Natural killer cell (primary cell): ENCODE measurements around the gene LSAMP. TPM values are rescaled to one million over a fixed set of nuclear protein-coding genes. Genes with fewer than 3 reads are reported as not detected.
"Not testable (repeated sequence)": the region's sequence is repeated elsewhere in the genome, so short reads cannot be mapped to it uniquely, and the experiment has no call there.

Source experiments
- ATAC-seq, 3 donors: fragments of 150-1000 bp in 2 of 3; fragments of 200-7000 bp in 1 of 3; cut with Tn5 transposase; 1 replicate in 1 of 3; 2 replicates in 2 of 3; pipeline ENCODE4 v1.10.0; 2021; ENCODE audit warnings: mild to moderate bottlenecking in 2 of 3, moderate library complexity in 2 of 3
- DNase-seq, 2 donors: peaks; one replicate each; pipeline versions ENCODE4 v3.0.0 to v3.0.0-alpha.2; 2013 to 2021; ENCODE audit warnings: mixed read lengths in 1 of 2
- H3K27ac ChIP-seq: one replicate; pipeline ENCODE4 v1.5.1; 2013; ENCODE audit warnings: mild to moderate bottlenecking, low read length
- H3K27me3 ChIP-seq: one replicate; pipeline ENCODE4 v1.6.1; 2013; ENCODE audit warnings: low read length; ENCODE audit not compliant: control insufficient read depth, insufficient read depth
- H3K36me3 ChIP-seq: one replicate; pipeline ENCODE4 v1.6.1; 2013; ENCODE audit warnings: low read length; ENCODE audit not compliant: control insufficient read depth, insufficient read depth
- H3K4me1 ChIP-seq: one replicate; pipeline ENCODE4 v1.6.1; 2013; ENCODE audit warnings: low read length; ENCODE audit not compliant: control insufficient read depth, insufficient read depth
- H3K4me3 ChIP-seq: one replicate; pipeline ENCODE4 v1.5.1; 2013; ENCODE audit warnings: low read length
- H3K9me3 ChIP-seq: one replicate; pipeline ENCODE4 v1.6.1; 2013; ENCODE audit warnings: low read length; ENCODE audit not compliant: control insufficient read depth, insufficient read depth
- H3K27ac Mint-ChIP-seq, 2 donors: one replicate each; pipeline ENCODE4 v1.8.0; 2022; ENCODE audit warnings: mild to moderate bottlenecking in 2 of 2, mixed read lengths in 2 of 2, moderate library complexity in 1 of 2
- H3K27me3 Mint-ChIP-seq, 2 donors: one replicate each; pipeline ENCODE4 v1.8.0; 2022; ENCODE audit warnings: low read depth in 2 of 2, mixed read lengths in 2 of 2
- H3K36me3 Mint-ChIP-seq: one replicate; pipeline ENCODE4 v1.8.0; 2022; ENCODE audit warnings: mixed read lengths
- H3K4me1 Mint-ChIP-seq, 2 donors: one replicate each; pipeline ENCODE4 v1.8.0; 2022; ENCODE audit warnings: mixed read lengths in 2 of 2
- H3K4me3 Mint-ChIP-seq: one replicate; pipeline ENCODE4 v1.8.0; 2022; ENCODE audit warnings: mild to moderate bottlenecking, moderate library complexity, mixed read lengths
- H3K9me3 Mint-ChIP-seq, 2 donors: one replicate each; pipeline ENCODE4 v1.8.0; 2022; ENCODE audit warnings: mixed read lengths in 2 of 2
- CTCF ChIP-seq: fragments of 200-600 bp; IDR thresholded peaks from one replicate; pipeline ENCODE4 v1.8.0; 2022; ENCODE audit warnings: antibody characterized with exemption
- WGBS: methylation state at CpG from one replicate; pipeline ENCODE4 v1.1.7; 2013; ENCODE audit warnings: missing lambda C conversion rate; ENCODE audit not compliant: insufficient coverage; 5-methylcytosine and 5-hydroxymethylcytosine counted together
- intact Hi-C: fragments of 100-400 bp; cut with micrococcal nuclease; formaldehyde crosslinking; loops from one replicate; pipeline ENCODE4 v1.14.2; 2022
- total RNA-seq, 4 donors: library from RNA; stranded (reverse); fragments of 120-200 nt in 1 of 4; gene quantifications; one replicate each; pipeline versions ENCODE4 v1.2.3 to v1.2.4, GENCODE V29; 2013 to 2022

LSAMP gene
- total RNA-seq, 3 donors from 2014 or later (not counting 1 experiment from before 2014, with no cell fraction given): not detected

GRCh38 chr3:115845986-115846385 is 599.3 kb downstream of the LSAMP start:
- H3K4me3 ChIP-seq: no peak overlapping the region
- TF ChIP-seq CTCF: no peak
- Mint-ChIP-seq H3K36me3 (no peaks in the 10 kb centered on the region), H3K27me3 (peaks cover 0 to 7% of the 10 kb centered on the region in 2 donors), H3K9me3 (no peaks in the 10 kb centered on the region), H3K4me1 (no peaks in the 10 kb centered on the region), H3K27ac (no peak overlapping the region), H3K4me3 (no peak overlapping the region)
- intact Hi-C loops: no loop called here
- DNase-seq (no peak), ATAC-seq (no peak)
- no peak overlapping the region for H3K27ac ChIP-seq
- H3K9me3 ChIP-seq: no peaks in the 10 kb centered on the region
- H3K36me3 ChIP-seq: no peaks in the 10 kb centered on the region
- WGBS: no CpG with 5 or more reads among the region's 1 CpG
- no peaks in the 10 kb centered on the region for H3K27me3 ChIP-seq
- H3K4me1 ChIP-seq: no peaks in the 10 kb centered on the region

GRCh38 chr3:115844729-115845128 is 600.6 kb downstream of the LSAMP start:
- H3K36me3 Mint-ChIP-seq, H3K27me3 Mint-ChIP-seq, H3K4me1 ChIP-seq, H3K4me3 ChIP-seq, H3K27me3 ChIP-seq, H3K27ac ChIP-seq, intact Hi-C loops, H3K36me3 ChIP-seq, H3K9me3 ChIP-seq, H3K9me3 Mint-ChIP-seq, H3K4me1 Mint-ChIP-seq, ATAC-seq, H3K4me3 Mint-ChIP-seq, H3K27ac Mint-ChIP-seq, DNase-seq: not testable (repeated sequence)
- 78% methylated on average over 5 of the region's 5 CpGs for WGBS

- no peak overlapping the region for H3K27ac Mint-ChIP-seq
- no peak for DNase-seq
- intact Hi-C loops: no loop called here
- Histone ChIP-seq H3K36me3 (no peaks in the 10 kb centered on the region), H3K27ac (no peak overlapping the region), H3K9me3 (no peaks in the 10 kb centered on the region), H3K4me1 (no peaks in the 10 kb centered on the region), H3K4me3 (no peak overlapping the region), H3K27me3 (no peaks in the 10 kb centered on the region)
- 75% methylated on average over 1 of the region's 1 CpG for WGBS
- no peaks in the 10 kb centered on the region for H3K36me3 Mint-ChIP-seq
- TF ChIP-seq CTCF: no peak
- no peak overlapping the region for H3K4me3 Mint-ChIP-seq
- ATAC-seq: no peak
- H3K4me1 Mint-ChIP-seq: no peaks in the 10 kb centered on the region
- H3K27me3 Mint-ChIP-seq: peaks cover 7% of the 10 kb centered on the region in 2 donors
- H3K9me3 Mint-ChIP-seq: no peaks in the 10 kb centered on the region
Measured at GRCh38 chr3:115843206-115843605, 602.1 kb downstream of the LSAMP start.

GRCh38 chr3:115839246-115839645 is 606.0 kb downstream of the LSAMP start:
- H3K27me3 Mint-ChIP-seq: peaks cover 7 to 11% of the 10 kb centered on the region in 2 donors
- no peak overlapping the region for H3K27ac Mint-ChIP-seq
- H3K4me1 Mint-ChIP-seq: no peaks in the 10 kb centered on the region
- DNase-seq (no peak), ATAC-seq (no peak)
- H3K9me3 ChIP-seq: no peaks in the 10 kb centered on the region
- no peaks in the 10 kb centered on the region for H3K27me3 ChIP-seq
- no peak overlapping the region for H3K4me3 Mint-ChIP-seq
- no peak overlapping the region for H3K4me3 ChIP-seq
- TF ChIP-seq CTCF: no peak
- H3K27ac ChIP-seq: no peak overlapping the region
- H3K36me3 Mint-ChIP-seq: no peaks in the 10 kb centered on the region
- no peaks in the 10 kb centered on the region for H3K9me3 Mint-ChIP-seq
- no peaks in the 10 kb centered on the region for H3K36me3 ChIP-seq
- intact Hi-C loops: no loop called here
- H3K4me1 ChIP-seq: no peaks in the 10 kb centered on the region
